Measurements from ENCODE around the gene LAP3.

The LAP3 gene

GRCh38 chr4:17583276-17583675 is 6.3 kb downstream of the LAP3 start:
- TF ChIP-seq, protein P1, sequence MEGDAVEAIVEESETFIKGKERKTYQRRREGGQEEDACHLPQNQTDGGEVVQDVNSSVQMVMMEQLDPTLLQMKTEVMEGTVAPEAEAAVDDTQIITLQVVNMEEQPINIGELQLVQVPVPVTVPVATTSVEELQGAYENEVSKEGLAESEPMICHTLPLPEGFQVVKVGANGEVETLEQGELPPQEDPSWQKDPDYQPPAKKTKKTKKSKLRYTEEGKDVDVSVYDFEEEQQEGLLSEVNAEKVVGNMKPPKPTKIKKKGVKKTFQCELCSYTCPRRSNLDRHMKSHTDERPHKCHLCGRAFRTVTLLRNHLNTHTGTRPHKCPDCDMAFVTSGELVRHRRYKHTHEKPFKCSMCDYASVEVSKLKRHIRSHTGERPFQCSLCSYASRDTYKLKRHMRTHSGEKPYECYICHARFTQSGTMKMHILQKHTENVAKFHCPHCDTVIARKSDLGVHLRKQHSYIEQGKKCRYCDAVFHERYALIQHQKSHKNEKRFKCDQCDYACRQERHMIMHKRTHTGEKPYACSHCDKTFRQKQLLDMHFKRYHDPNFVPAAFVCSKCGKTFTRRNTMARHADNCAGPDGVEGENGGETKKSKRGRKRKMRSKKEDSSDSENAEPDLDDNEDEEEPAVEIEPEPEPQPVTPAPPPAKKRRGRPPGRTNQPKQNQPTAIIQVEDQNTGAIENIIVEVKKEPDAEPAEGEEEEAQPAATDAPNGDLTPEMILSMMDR (IDR thresholded peaks at IDR 0.05; ENCODE audit: low read depth, low read length): no peak

GRCh38 chr4:17583941-17584340 is 6.9 kb downstream of the LAP3 start:
- TF ChIP-seq, protein P1 (IDR thresholded peaks at IDR 0.05; ENCODE audit: low read depth, low read length): no peak
- H3K4me3 ChIP-seq (ENCODE audit: low read depth, low read length): no peak overlapping the region

More at GRCh38 chr4:17583276-17583675, 6.3 kb downstream of the LAP3 start:
- H3K4me3 ChIP-seq (ENCODE audit: low read depth, low read length): no peak overlapping the region

DNA sequence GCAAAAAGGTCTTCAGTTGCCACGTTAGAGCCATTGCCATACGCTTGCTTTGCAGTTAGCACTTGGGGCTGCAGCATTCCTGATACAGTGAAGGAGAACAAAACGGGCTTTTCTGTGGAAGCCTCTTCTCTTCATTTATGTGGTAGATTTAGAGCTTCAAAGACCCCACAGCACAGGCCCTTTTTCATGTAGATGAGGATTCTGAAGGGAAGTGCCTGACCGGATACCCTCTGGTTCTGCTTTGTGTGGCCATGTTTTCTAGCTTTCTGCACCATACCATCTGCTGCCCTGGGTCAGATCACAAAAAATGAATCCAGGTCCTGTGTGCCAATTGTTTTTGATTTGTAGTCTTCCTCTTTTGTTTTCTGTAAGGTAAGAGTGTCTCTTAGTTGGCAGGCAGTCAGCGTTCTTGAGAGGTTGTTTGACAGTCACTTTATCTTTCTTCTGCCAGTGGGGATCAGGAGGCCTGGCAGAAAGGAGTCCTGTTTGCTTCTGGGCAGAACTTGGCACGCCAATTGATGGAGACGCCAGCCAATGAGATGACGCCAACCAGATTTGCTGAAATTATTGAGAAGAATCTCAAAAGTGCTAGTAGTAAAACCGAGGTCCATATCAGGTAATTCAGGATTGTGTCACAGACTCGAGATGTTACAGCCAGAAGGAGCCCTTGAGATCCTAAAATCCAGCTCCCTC is 7.7 kb downstream of the LAP3 start:
- TF ChIP-seq, protein P1 (IDR thresholded peaks at IDR 0.05; ENCODE audit: low read depth, low read length): no peak

GRCh38 chr4:17587094-17587822 is 10.3 kb downstream of the LAP3 start:
- TF ChIP-seq, protein P1 (IDR thresholded peaks at IDR 0.05; ENCODE audit: low read depth, low read length): no peak
- no peak overlapping the region for H3K4me3 ChIP-seq (ENCODE audit: low read depth, low read length)

More for the DNA sequence above, 7.7 kb downstream of the LAP3 start:
- no peak overlapping the region for H3K4me3 ChIP-seq (ENCODE audit: low read depth, low read length)

GRCh38 chr4:17589355-17589754 is 12.4 kb downstream of the LAP3 start:
- no peak overlapping the region for H3K4me3 ChIP-seq (ENCODE audit: low read depth, low read length)
- TF ChIP-seq, protein P1 (IDR thresholded peaks at IDR 0.05; ENCODE audit: low read depth, low read length): no peak

DNA sequence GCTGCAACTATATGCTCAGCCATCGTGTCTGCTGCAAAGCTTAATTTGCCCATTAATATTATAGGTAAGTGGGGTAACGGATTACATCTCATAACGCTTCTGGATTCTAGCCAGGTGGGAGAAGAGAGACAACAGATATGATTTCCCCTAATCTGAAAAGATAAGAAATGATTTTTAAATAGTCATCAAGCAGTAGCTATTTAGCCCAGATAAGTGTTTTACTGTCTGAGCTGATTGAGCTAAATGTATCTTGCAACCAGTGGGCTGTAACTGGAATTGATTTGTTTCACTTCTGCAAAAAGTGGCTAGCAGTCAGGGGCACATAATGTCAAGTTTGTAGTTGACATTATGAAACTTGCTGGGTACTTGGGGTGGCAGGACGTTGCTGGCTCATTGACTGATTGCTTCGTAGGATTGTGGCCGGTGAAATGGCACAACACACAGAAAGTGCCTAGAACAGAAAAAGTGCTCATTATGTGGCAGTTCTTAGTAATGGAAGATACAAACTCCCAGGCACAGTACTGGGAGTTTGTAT is 18.5 kb downstream of the LAP3 start:
- H3K4me3 ChIP-seq (ENCODE audit: low read depth, low read length): no peak overlapping the region

More for the DNA sequence above, 18.5 kb downstream of the LAP3 start:
- TF ChIP-seq, protein P1 (IDR thresholded peaks at IDR 0.05; ENCODE audit: low read depth, low read length): no peak
